GM12872 (cell line): ENCODE data around the gene MTG1.

Experiments
- CTCF ChIP-seq: IDR thresholded peaks from 3 replicates; pipeline ENCODE4 v1.5.1; 2011; ENCODE audit warnings: low read depth, mild to moderate bottlenecking, low read length, moderate library complexity; ENCODE audit not compliant: insufficient read depth

Gene MTG1

GRCh38 chr10:133356549-133357284 is 37.2 kb upstream of the MTG1 start:
- no peak for TF ChIP-seq CTCF

DNA sequence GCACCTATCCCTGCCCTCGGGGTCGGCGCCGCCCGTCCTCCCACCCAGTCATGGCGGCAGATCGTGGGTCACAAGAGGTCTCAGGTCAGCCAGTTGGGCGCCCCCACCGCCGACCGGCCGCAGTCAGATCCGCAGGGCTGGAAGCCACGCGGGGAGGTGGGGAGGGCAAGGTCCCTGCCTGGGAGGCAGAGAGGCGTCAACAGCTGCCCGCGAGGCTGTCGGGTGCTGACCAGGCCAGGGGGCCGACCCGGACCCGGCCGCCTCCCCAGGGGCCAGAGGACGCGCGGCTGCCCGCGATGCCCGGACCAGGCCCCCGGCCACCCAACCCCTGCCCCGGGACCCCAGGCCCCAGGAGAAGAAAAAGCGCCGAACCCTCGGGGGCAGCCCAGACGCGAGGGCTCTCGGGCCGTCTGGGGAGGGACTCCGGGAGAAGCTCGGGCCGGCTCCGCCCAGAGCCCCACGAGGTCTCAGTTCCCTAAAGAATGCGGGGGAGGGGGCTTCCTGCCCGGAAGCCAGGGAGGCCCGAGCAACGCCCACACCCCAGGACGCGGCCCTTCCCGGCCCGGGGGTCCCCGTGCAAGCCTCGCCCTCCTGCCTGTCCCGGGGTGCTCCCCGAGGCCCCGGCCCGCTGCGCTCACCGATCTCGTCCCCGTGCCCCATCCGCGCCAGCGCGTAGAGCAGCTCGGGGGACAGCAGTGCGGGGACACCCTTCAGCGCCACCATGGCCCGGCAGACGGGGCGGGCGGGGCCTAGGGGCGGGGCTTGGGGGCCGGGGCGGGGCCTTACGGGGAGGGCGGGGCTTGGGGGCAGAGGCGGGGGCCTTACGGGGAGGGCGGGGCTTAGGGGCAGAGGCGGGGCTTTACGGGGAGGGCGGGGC is 36.4 kb upstream of the MTG1 start, which contains the start of gene FUOM:
TSS of gene FUOM (minus strand) at position 735 of the 877 bp plus-strand sequence. CDS start at position 723, 12 bp downstream.
- no peak; the same call in 2 of the 3 replicates for TF ChIP-seq CTCF

- TF ChIP-seq CTCF, result no peak
Measured at GRCh38 chr10:133358162-133358924, 35.6 kb upstream of the MTG1 start.

DNA sequence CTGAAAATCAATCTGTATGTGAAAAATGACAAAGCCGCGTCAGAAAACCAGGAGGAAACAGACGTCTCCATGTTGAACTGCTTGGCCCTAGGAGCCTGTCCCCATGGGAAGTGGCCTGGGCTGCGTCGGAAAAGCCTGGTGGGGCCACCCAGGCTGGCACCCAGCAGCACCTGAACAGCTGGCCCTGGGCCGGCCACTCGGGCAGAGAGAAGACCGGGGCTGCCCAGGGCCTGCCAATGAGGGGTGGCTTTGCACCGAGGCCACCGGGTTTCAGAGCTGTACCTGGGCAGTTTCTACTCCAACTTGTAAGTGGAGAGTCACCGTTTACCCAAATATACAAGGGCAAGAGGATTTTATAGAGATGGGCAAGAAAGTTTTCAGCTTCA is 35.0 kb upstream of the MTG1 start:
- no peak for TF ChIP-seq CTCF

- TF ChIP-seq CTCF, result no peak
Measured at GRCh38 chr10:133359554-133359971, 34.4 kb upstream of the MTG1 start.

- no peak for TF ChIP-seq CTCF
Measured at GRCh38 chr10:133359972-133360610, 33.9 kb upstream of the MTG1 start.
